Spleen (tissue), 11 donors: Measurements from ENCODE around the gene UNCX. TPM values are rescaled to one million over a fixed set of nuclear protein-coding genes. Genes with fewer than 3 reads are reported as not detected.

Source experiments
- DNase-seq: peaks from one replicate; pipeline ENCODE4 v3.0.0-alpha.2; 2020
- H3K27ac ChIP-seq, 8 donors: fragments of 200-600 bp; sonication (generic) in 7 of 8; 1 replicate in 4 of 8; 2 replicates in 4 of 8; pipeline versions ENCODE4 v1.5.0 to v1.8.0; 2016 to 2021; ENCODE audit warnings: inconsistent platforms in 4 of 8, mild to moderate bottlenecking in 4 of 8, moderate library complexity in 1 of 8
- H3K27me3 ChIP-seq, 7 donors: fragments of 200-600 bp; sonication (generic) in 6 of 7; replicated peaks in 1 of 7; 1 replicate in 4 of 7; 2 replicates in 3 of 7; pipeline versions ENCODE4 v1.5.0 to v1.8.0; 2016 to 2021; ENCODE audit warnings: inconsistent platforms in 3 of 7, mild to moderate bottlenecking in 1 of 7
- H3K36me3 ChIP-seq, 6 donors: fragments of 200-600 bp; sonication (generic) in 5 of 6; 1 replicate in 4 of 6; 2 replicates in 2 of 6; pipeline versions ENCODE4 v1.5.0 to v1.8.0; 2016 to 2021; ENCODE audit warnings: inconsistent platforms in 2 of 6
- H3K4me1 ChIP-seq, 6 donors: fragments of 200-600 bp; sonication (generic) in 5 of 6; 1 replicate in 3 of 6; 2 replicates in 3 of 6; pipeline versions ENCODE4 v1.5.0 to v1.8.0; 2016 to 2021; ENCODE audit warnings: inconsistent platforms in 3 of 6
- H3K4me3 ChIP-seq, 8 donors: fragments of 200-600 bp; sonication (generic) in 7 of 8; 1 replicate in 4 of 8; 2 replicates in 4 of 8; pipeline versions ENCODE4 v1.5.0 to v1.8.0; 2016 to 2021; ENCODE audit warnings: inconsistent platforms in 4 of 8, mild to moderate bottlenecking in 4 of 8, moderate library complexity in 2 of 8
- H3K9me3 ChIP-seq, 8 donors: fragments of 200-600 bp; sonication (generic) in 7 of 8; 1 replicate in 4 of 8; 2 replicates in 4 of 8; pipeline versions ENCODE4 v1.5.0 to v1.8.0; 2016 to 2021; ENCODE audit warnings: inconsistent platforms in 4 of 8
- CTCF ChIP-seq, 11 experiments: fragments of 200-600 bp in 7 of 11; fragments of 450-650 bp in 4 of 11; sonication (generic) in 4 of 11; IDR thresholded peaks in 8 of 11; conservative IDR thresholded peaks in 3 of 11; 1 replicate in 7 of 11; 2 replicates in 4 of 11; pipeline versions ENCODE4 v1.4.0 to v1.8.0; 2016 to 2021; ENCODE audit warnings: antibody characterized with exemption in 11 of 11, inconsistent platforms in 4 of 11, mild to moderate bottlenecking in 1 of 11
- POLR2A ChIP-seq, 3 donors: fragments of 450-650 bp; IDR thresholded peaks; one replicate each; pipeline ENCODE4 v1.5.1; 2017; ENCODE audit warnings: antibody characterized with exemption in 3 of 3, mild to moderate bottlenecking in 1 of 3
- POLR2AphosphoS5 ChIP-seq, 3 donors: sonication (generic); formaldehyde crosslinking; IDR thresholded peaks; one replicate each; pipeline ENCODE4 v1.5.1; 2017; ENCODE audit warnings: antibody characterized with exemption in 3 of 3
- WGBS, 5 donors: extraction: QIAGEN DNeasy Blood & Tissue Kit in 3 of 5; methylation state at CpG; one replicate each; pipeline versions ENCODE4 v1.1.5 to v1.1.7; 2013 to 2018; 5-methylcytosine and 5-hydroxymethylcytosine counted together
- intact Hi-C: fragments of 100-400 bp; cut with DNase I; formaldehyde crosslinking; loops from one replicate; pipeline ENCODE4 v1.15.0; 2023; ENCODE audit warnings: low total_unique reads
- polyA plus RNA-seq, 3 donors: library from polyadenylated mRNA; stranded (reverse); fragments of 200-250 nt; gene quantifications; one replicate each; pipeline ENCODE4 v1.2.1, GENCODE V29; 2013
- total RNA-seq, 7 donors: library from RNA; depleted of rRNA in 3 of 7; stranded (reverse); fragments of >200 nt in 3 of 7; fragmentation: NEBNext Ultra II Directional in 4 of 7; extraction: Animal tissue kit (Norgen Biotek cat#: 25700) in 4 of 7; gene quantifications; one replicate each; pipeline versions ENCODE4 v1.1.0 to v1.2.1, GENCODE V29; 2016 to 2021
- donor health status: healthy with polysubstance abuse.
- donor health status: DM: no; HTN: no; CAD: no; lungs with moderate emphysema.
- donor health status: DM: no; HTN: no; CAD: no.
- donor health status: Bipolar disorder and iron deficiency.
- donor health status: healthy.
- donor health status: DM: no; HTN: no; CAD: no.
- donor health status: DM: yes; HTN: yes; CAD: no.

The UNCX gene
- total and polyA plus RNA-seq, 10 donors: not detected

GRCh38 chr7:1283941-1284742 is 51.5 kb downstream of the UNCX start:
- no peaks in the 10 kb centered on the region for H3K4me1 ChIP-seq
- no peak overlapping the region for H3K4me3 ChIP-seq
- WGBS, 5 donors: 53 to 83% (median 70%) methylated on average over 5 to 19 of the region's 19 CpGs
- peak; percentile 59 for DNase-seq
- TF ChIP-seq CTCF (IDR thresholded peaks at IDR 0.05 in 8 of 11, conservative IDR thresholded peaks at IDR 0.05 in 3 of 11) (no peak), POLR2A (IDR thresholded peaks at IDR 0.05) (no peak), POLR2AphosphoS5 (IDR thresholded peaks at IDR 0.05) (no peak)
- intact Hi-C loops: no loop called here
- H3K27me3 ChIP-seq: peaks cover 0 to 52% (median 2%) of the 10 kb centered on the region in 7 donors
- no peaks in the 10 kb centered on the region for H3K9me3 ChIP-seq
- H3K36me3 ChIP-seq: no peaks in the 10 kb centered on the region
- no peak overlapping the region for H3K27ac ChIP-seq

- H3K4me1 ChIP-seq: peaks cover 2 to 7% (median 5%) of the 10 kb centered on the region in 6 donors
- intact Hi-C loops: no loop called here
- no peak for TF ChIP-seq POLR2AphosphoS5 (IDR thresholded peaks at IDR 0.05)
- no peak for TF ChIP-seq CTCF (IDR thresholded peaks at IDR 0.05 in 8 of 11, conservative IDR thresholded peaks at IDR 0.05 in 3 of 11)
- TF ChIP-seq POLR2A (IDR thresholded peaks at IDR 0.05): no peak
- H3K27me3 ChIP-seq: peaks cover 0 to 60% (median 9%) of the 10 kb centered on the region in 7 donors
- peak; percentile 37 for DNase-seq
- no peaks in the 10 kb centered on the region for H3K9me3 ChIP-seq
- no peak overlapping the region for H3K4me3 ChIP-seq
- WGBS, 5 donors: 71 to 81% (median 78%) methylated on average over 9 to 20 of the region's 20 CpGs
- H3K36me3 ChIP-seq: no peaks in the 10 kb centered on the region
- no peak overlapping the region for H3K27ac ChIP-seq
These were observed 52.2 kb downstream of the UNCX start for GRCh38 chr7:1284743-1285458.

GRCh38 chr7:1285556-1286301 is 53.1 kb downstream of the UNCX start:
- 83 to 87% (median 84%) methylated on average over 35 to 39 of the region's 39 CpGs for WGBS, 5 donors

More at GRCh38 chr7:1285556-1286301, 53.1 kb downstream of the UNCX start:
- H3K27ac ChIP-seq: no peak overlapping the region
- peaks cover 10 to 15% (median 13%) of the 10 kb centered on the region in 6 donors for H3K4me1 ChIP-seq
- no peak overlapping the region for H3K4me3 ChIP-seq
- TF ChIP-seq CTCF (IDR thresholded peaks at IDR 0.05 in 8 of 11, conservative IDR thresholded peaks at IDR 0.05 in 3 of 11) (no peak), POLR2A (IDR thresholded peaks at IDR 0.05) (no peak), POLR2AphosphoS5 (IDR thresholded peaks at IDR 0.05) (no peak)
- DNase-seq: peak; percentile 61
- intact Hi-C loops: no loop called here
- H3K27me3 ChIP-seq: peaks cover 0 to 68% (median 18%) of the 10 kb centered on the region in 7 donors
- no peaks in the 10 kb centered on the region for H3K9me3 ChIP-seq
- H3K36me3 ChIP-seq: no peaks in the 10 kb centered on the region

Other genes with a start within 250 kb of the UNCX start
- 1 to 10 TPM in 1 of 7 donors, under 1 TPM in 4, not detected in 2; 0.13 to 1.2 (median 0.51) TPM for gene CYP2W1, start 249.7 kb upstream of the UNCX start, total RNA-seq
- gene CYP2W1, start 249.7 kb upstream of the UNCX start, polyA plus RNA-seq: under 1 TPM; 0.05 to 0.80 (median 0.28) TPM
- 10 to 100 TPM in 5 of 7 donors, 1 to 10 TPM in 2; 7.1 to 19.2 (median 13.3) TPM for gene GPR146, start 188.3 kb upstream of the UNCX start, total RNA-seq
- gene GPR146, start 188.3 kb upstream of the UNCX start, polyA plus RNA-seq: 1 to 10 TPM; 3.9 to 7.3 (median 5.0) TPM
- gene GPER1, start 144.8 kb upstream of the UNCX start, total RNA-seq: 10 to 100 TPM in 1 of 7 donors, 1 to 10 TPM in 6; 3.0 to 14.2 (median 6.1) TPM
- 1 to 10 TPM; 3.7 to 6.4 (median 3.9) TPM for gene GPER1, start 144.8 kb upstream of the UNCX start, polyA plus RNA-seq
- gene ZFAND2A, start 72.7 kb upstream of the UNCX start, total RNA-seq: 10 to 100 TPM; 18.3 to 40.3 (median 22.9) TPM
- 10 to 100 TPM; 31.4 to 41.7 (median 32.7) TPM for gene ZFAND2A, start 72.7 kb upstream of the UNCX start, polyA plus RNA-seq
- 100 to 1,000 TPM in 3 of 7 donors, 10 to 100 TPM in 4; 36.3 to 182 (median 75.8) TPM for gene MICALL2, start 226.6 kb downstream of the UNCX start, total RNA-seq
- 100 to 1,000 TPM in 2 of 3 donors, 10 to 100 TPM in 1; 74.1 to 361 (median 307) TPM for gene MICALL2, start 226.6 kb downstream of the UNCX start, polyA plus RNA-seq